Suppressor macrophage treated with lipopolysaccharide for 1 hour (primary cell): ENCODE data around the gene KRT79.

Experiments
- DNase-seq, 3 donors: peaks; one replicate each; pipeline ENCODE4 v3.0.0-alpha.2; 2020 to 2022

The KRT79 gene

DNA sequence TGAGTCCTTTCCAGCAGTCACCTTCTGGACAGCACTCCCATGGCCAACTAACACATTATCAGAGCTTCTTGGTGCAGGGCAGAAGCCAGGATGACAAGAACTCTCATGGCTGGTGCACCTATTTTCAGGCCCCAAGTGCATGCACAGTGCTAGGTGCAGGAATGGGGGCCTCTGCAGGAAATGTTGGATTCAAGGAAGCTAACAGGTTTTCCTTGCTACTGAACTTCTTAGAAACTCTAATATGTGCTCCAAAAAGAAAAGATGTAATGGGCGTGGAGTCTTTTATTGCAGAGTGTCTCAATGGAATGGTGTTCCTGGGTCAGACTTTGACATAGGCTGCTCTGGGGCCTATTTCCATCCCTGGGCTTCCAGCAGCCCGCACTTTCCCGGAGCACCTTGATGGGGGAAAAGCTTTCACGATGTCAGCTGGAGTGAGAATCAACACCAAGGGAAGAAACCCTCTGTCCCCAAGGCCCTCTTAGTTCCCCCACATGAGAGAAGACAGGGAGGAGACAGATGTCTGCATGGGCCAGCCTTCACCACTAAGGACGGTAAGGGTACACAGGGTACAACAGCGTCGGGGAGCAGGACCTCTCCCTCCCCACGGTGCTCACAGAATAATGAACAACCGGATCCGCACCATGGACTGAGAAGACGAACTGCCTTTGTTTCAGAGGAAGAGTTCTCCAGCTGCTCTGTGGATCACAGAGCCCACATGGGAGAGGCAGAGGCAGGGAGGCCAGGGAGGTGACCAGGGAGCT is 45.1 kb downstream of the KRT79 start:
- no peak for DNase-seq

DNA sequence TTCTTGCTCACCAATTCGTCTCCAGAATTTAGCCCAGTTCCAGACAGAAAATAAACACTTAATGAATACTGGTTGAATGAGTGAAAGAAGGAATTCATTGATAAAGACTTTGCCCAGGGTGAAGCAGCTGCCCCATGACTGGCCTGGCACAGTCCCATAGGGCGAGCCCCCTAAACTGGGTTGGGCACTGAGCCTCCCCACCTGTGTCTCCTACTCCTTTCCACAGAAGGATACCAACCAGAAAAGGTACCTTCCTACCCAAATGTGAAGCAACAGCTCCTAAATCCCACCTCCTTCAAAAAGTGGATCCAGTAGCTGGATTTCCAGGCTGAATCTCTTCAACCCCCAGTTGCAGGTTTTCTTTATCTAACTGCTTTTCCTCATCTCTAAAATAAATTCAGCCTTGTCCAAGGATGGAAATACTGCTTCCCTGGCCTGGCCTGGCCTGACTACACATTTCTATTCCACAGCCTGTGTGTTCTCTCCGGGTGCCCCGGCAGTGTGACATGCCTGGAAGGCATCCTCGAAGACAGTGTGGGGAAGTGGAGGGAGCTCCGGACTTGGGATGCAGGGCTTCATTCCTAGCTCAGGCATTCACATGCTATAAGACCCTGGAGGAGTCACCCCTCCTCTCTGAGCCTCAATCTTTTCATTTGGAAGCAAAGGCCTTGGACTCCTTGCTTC is 45.8 kb downstream of the KRT79 start:
- DNase-seq, result no peak

DNA sequence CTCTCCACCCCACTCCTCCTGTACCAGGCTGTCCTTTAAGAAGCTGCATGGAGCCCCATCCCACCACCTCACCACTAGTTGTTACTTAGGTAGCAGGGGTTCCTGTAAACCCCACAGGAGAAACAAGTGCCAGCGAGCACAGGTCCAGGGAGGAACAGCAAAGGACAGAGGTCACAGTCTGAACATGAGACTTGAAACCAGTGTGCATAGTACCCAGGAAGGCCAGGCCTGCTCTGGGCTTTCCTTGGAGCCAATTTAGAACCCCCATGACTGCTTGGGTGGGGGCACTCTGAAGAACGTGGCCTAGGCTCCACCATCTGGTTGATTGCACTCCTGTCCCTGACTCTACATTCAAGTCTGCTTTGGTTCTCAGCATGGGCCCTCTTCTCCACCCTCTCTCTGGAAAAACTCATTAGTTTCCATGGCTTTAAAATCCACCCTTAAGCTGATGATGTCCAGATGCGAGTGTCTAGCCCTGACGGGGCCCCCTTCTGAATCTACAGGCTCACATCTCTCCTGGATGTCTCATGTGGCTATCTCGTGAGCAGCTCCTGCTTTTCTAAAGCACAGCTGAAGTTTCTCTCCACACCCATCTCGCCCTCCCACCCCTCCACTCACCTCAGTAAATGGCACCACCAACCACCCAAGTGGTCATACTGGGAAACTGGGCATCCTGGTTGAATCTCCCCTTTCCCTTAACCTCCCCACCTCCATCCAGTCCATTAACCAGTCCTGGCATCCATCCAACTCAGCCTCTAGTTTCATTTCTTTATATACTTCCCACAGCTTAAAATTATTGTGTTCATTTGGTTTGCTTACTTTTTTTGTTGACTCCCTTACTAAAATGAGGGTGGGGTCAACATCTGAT is 46.6 kb downstream of the KRT79 start:
- no peak for DNase-seq

DNA sequence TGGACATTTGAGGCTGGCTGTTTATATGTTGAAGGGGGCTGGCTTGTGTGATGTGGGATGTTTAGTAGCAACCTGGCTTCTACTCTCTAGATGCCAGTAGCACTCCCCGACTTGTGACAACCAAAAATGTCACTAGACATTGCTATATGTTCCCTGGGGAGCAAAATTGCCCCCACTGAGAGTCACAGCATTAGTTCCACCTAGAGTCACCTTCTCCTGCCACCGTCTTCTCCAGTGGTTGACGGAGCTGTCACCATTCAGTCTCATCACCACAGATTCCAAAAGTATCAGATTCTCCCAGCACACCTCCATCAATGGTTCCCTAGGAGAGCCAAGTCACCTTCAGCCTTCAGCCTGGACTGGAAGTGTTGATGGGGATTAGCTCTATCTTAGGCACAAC is 49.2 kb downstream of the KRT79 start:
- no peak for DNase-seq

DNA sequence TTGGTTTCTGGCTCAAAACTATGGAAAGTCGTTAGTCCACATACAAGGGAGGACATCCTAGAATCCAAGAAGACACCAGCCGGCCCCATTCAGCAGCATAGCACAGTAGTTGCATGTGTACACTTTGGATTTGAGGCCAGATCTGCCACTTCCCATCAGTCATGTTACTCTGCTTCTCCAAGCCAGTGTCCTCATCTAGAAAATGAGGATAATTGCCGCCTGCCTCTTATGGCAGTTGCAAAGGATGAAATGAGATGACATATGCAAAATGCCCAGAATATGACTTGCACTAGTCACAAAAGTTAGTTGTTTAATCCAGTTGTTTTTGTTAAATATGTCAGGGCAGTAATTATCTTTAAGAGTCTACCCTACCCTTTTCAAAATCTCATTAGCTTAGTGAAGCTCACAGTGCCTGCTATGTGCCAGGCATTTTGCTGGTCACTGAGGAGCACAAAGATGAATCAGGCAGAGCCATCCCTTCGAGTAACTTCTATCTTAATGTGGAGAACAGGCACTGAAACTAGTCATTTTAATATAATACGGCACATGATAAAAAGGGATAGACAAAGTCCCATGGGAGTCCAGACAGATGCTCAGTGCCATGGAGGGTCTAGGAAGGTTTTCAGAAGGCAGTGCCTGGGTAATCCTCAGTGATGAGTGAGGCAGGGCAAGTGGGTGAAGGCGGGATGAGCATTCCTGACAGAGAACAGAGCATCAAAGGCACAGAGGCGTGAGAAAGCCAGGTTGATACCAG is 50.4 kb downstream of the KRT79 start:
- no peak for DNase-seq

DNA sequence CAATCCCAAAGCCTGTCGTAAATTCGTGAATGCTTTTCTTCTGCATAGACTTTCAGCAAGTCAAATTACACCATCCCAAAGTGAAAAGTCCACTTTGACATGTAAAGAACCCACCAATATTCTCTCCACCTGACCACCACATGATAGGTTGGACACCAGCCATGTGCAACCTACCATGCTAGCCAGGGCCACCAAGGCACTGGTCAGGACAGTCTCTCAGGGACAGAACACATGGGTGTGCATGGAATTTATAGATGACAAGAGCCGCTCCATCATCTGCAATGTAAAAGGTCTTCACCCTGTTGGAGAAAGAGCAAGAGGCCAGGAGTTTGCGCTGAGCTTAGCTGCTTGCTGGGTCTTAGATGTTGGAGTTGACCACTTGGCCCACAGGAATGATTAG is 51.6 kb downstream of the KRT79 start:
- DNase-seq, result no peak

DNA sequence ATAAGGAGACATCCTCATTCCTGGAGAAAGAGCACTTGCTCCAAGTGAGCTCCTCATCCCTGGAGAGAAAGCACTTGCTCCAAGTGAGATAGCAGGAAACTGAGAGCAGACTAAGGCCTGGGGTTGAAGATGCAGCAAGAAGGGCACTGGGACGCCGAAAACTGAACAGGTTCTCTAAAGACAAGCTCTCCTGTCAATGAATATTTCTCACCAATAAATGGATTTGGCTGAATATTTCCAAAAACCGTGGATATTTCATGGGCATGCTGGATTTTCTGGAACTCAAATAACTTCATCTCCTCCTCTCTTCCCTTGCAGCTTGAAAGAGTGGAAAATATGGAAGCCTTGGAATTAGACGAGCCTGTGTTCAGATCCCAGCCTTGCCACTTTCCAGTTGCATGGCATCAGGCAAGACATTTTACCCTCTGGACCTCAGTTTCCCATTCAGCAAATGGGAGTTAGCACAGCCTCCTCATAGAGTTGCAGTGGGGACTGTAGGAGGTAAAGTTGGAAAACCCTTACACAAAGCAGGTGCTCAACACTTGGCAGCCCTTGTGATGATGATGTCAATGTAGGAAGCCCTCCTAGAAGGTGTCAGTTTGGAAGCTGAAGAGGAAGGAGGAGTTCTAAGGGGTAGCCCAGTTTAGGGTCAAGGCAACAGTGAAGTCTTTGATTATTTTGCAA is 52.6 kb downstream of the KRT79 start:
- no peak for DNase-seq

DNA sequence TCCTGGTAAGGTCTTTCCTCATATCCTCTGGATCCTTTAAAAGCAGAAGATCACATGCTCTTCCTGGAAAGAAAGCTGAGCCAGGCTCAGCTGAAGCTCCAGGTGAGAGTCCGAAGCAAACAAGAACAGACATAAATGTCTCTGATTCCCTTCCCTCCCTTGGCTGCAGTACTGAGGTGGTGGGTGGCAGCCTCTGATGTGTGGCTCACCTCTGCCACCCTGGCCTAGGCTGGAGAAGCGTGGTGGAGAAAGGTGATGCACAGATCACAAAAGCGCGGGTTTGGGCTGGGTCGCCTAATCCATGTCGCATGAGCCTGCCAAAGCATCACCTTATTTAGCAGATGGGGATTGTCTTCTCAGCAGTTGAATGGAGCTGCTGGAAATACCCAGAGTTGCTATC is 54.2 kb downstream of the KRT79 start:
- DNase-seq, result no peak

DNA sequence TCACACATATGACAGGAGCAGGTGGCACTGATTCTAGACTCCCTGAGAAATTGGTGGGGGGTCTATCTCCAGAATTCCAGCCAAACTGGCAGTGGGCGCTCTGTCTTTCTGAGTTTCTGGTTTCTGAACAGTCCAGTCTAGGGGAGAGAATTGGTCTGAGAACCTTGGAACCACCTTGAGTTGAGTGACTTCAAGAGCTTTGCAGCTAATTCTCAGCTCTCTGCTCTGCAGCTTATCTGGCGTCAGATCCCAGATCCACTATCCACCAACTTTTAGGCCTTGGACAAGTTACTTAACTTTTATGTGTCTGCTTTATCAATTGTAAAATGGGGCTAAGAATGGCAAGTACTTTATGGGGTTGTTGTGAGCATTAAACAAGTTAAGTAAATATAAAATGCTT is 55.3 kb downstream of the KRT79 start:
- DNase-seq, result no peak

DNA sequence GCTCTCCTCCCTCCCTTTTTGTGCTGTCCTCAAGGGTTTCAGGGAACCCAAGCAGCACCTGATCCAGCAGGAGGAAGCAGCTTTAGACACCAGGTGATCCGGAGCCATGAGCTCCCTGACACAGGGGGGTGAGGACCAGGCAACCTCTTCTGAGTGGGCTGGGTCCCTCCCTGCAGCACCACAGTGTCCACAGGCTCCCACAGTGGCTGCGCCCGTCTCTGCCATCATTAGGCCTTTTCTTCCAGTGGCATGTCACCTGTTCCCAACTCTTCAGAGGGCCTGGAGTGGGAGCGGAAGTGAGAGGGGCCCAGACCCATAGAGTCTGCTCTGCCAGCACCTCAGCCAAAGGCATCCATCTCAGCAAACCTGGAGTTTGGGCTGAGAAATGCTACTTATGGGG is 56.5 kb downstream of the KRT79 start:
- no peak for DNase-seq

DNA sequence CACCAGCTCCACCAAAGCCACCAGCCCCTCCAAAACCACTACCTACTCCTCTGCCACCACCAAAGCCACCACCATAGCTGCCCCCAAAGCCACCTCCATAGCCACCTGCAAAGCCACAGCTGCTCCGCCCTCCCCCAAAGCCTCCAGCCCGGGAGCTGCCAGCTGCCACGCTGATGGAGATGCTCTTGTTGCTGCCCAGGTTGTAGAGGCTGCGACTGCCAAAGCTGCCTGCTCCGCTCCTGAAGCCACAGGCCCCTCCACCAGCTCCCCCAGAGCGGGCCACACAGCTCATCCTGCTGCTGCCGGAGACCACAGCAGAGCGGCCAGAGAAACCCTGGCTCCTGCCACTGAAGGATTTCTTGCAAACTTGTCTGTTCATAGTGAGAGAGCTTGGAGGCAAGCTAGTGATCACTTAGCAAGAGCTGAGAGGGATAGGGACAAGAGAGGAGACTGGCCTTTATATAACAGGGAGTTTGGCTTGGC is 57.2 kb downstream of the KRT79 start, which contains the start of gene KRT76:
Gene KRT76 (minus strand): TSS at position 433 of the 483 bp plus-strand sequence. CDS start 54 bp downstream, at position 379.
- DNase-seq, result no peak

DNA sequence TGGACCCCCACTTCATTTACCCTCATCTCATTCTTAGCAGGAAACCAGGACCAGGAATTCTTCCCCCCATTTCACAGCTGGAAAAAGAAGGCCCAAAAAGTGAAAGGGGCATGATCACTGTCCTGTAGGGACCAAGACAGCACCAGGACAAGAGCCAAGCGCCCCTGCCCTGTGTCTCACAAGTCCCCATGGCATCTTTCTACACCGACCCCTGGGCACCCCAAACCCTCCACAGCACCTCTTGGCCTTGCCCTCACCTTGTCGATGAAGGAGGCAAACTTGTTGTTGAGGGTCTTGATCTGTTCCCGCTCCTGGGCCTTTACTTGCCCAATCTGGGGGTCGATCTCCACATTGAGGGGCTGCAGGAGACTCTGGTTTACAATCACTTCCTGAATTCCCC is 57.7 kb downstream of the KRT79 start:
- DNase-seq, result no peak

DNA sequence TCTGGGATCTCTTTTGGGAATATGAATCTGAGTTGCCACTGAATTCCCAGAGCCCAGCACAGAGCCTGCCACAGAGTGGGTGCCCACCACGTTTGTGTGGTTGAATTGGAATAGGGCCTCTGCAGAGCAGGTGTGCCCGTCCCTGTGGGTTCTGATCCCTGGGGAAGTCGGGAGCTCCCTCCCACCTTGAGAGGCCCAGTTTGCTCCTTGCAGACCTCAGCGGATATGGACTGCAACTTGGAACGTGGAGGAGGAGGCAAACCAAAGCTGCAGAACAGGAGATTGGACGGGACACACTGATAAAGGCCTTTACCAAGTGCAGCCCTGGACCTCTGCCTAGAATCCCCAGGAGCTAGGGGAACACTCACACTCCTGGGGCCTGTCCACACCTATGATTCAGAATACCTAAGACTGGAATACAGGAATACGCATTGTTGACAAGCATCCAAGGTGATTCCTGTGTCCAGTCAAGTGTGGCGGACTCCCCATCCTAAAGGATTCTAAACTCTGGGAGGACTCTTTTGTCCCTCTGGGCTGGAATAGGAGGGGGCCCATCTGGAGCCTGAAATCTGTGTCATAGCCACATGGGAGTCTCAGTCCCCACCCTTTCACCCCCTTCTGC is 59.4 kb downstream of the KRT79 start:
- no peak for DNase-seq

DNA sequence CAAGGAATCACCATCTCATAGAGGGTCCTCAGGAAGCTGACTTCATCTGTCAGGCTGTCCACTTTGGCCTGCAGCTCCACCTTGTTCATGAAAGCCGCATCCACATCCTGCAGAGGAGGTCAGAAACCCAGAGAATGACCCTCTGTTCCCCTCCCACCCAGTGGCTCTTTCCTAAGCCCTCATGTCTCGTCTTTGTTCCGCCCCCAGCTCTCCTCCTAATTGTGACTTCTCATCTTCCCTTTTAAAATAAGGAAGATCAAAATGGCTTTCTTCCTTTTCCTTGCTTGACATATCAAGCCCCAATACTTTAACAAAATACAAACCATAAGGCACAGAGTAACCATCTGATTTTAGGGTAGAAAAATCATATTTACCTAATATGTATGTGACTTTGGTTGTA is 61.3 kb downstream of the KRT79 start:
- DNase-seq, result peak; percentile 29 to 34 (median 31)

DNA sequence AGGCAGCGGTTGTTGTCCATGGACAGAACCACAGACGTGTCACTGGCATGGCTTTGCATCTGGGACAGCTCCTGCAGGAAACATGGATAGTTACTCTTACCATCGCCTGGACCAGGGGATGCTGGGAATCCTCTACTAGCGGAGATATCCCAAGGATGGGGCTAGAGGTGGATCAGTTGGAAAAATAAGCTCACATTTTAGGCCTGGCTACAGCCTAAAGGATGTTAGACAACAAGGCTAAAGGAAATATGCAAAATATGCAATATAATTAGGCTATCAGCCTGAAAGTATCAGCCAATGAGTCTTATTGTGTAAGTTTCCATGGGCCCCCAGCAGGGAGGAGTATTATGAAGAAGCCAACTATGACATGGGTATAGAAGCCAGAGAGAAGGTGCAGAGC is 61.9 kb downstream of the KRT79 start:
- no peak for DNase-seq

DNA sequence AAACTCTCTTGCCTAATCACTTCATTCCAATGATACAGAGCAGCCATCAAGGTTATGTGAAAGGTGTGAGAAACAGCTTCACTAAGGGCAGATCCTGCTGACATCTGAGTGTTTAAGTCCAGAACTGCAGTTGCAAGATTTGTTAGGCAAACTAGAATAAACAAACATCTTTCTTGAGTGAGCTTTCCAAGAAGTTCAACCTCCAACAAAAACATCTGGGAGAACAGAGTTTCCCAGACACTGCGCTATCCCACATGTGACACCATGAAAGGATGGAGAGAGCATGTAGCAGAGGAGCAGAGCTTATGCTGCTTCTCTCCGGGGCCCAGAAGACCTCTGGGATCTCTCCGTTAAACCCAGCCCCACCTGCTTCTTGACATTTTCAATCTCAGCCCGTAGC is 62.6 kb downstream of the KRT79 start:
- no peak for DNase-seq
